Measurements from ENCODE around the gene CMC1.
A peak's percentile ranks its signal among the peaks of the same experiment; 100 is the strongest.
"Not testable (repeated sequence)": the region's sequence is repeated elsewhere in the genome, so short reads cannot be mapped to it uniquely, and the experiment has no call there.

Gene CMC1

GRCh38 chr3:28242519-28242918 lies 1.1 kb downstream of the CMC1 start:
- no peak for DNase-seq (ENCODE audit: low read depth)
- peak overlapping the region; percentile 92 for H3K4me3 ChIP-seq (ENCODE audit: low read depth, low read length)

- H3K4me3 ChIP-seq (ENCODE audit: low read depth, low read length) = no peak overlapping the region
- DNase-seq (ENCODE audit: low read depth) = no peak
Observed at GRCh38 chr3:28243424-28244106, 2.1 kb downstream of the CMC1 start.

GRCh38 chr3:28244491-28244890 lies 3.1 kb downstream of the CMC1 start:
- DNase-seq (ENCODE audit: low read depth) = no peak

GRCh38 chr3:28247286-28247685 lies 5.9 kb downstream of the CMC1 start:
- DNase-seq (ENCODE audit: low read depth) = no peak
- no peak overlapping the region for H3K4me3 ChIP-seq (ENCODE audit: low read depth, low read length)

More at GRCh38 chr3:28244491-28244890, 3.1 kb downstream of the CMC1 start:
- H3K4me3 ChIP-seq (ENCODE audit: low read depth, low read length) = no peak overlapping the region

- no peak for DNase-seq (ENCODE audit: low read depth)
- H3K4me3 ChIP-seq (ENCODE audit: low read depth, low read length) = no peak overlapping the region
Observed at GRCh38 chr3:28250999-28251398, 9.6 kb downstream of the CMC1 start.

GRCh38 chr3:28252001-28252431 lies 10.6 kb downstream of the CMC1 start:
- no peak overlapping the region for H3K4me3 ChIP-seq (ENCODE audit: low read depth, low read length)
- DNase-seq (ENCODE audit: low read depth) = no peak

- no peak for DNase-seq (ENCODE audit: low read depth)
- no peak overlapping the region for H3K4me3 ChIP-seq (ENCODE audit: low read depth, low read length)
Observed at GRCh38 chr3:28253040-28253715, 11.8 kb downstream of the CMC1 start.

- H3K4me3 ChIP-seq (ENCODE audit: low read depth, low read length) = no peak overlapping the region
- DNase-seq (ENCODE audit: low read depth) = no peak
Observed at GRCh38 chr3:28262001-28262400, 20.6 kb downstream of the CMC1 start.

- H3K4me3 ChIP-seq (ENCODE audit: low read depth, low read length) = no peak overlapping the region
- no peak for DNase-seq (ENCODE audit: low read depth)
Observed at GRCh38 chr3:28265641-28266040, 24.2 kb downstream of the CMC1 start.

- no peak for DNase-seq (ENCODE audit: low read depth)
Observed at GRCh38 chr3:28267984-28268849, 26.8 kb downstream of the CMC1 start.

GRCh38 chr3:28268989-28269388 lies 27.6 kb downstream of the CMC1 start:
- DNase-seq (ENCODE audit: low read depth) = no peak
- no peak overlapping the region for H3K4me3 ChIP-seq (ENCODE audit: low read depth, low read length)

More at GRCh38 chr3:28267984-28268849, 26.8 kb downstream of the CMC1 start:
- no peak overlapping the region for H3K4me3 ChIP-seq (ENCODE audit: low read depth, low read length)

- H3K4me3 ChIP-seq (ENCODE audit: low read depth, low read length); DNase-seq (ENCODE audit: low read depth): not testable (repeated sequence)
Observed at GRCh38 chr3:28269884-28270283, 28.5 kb downstream of the CMC1 start.

GRCh38 chr3:28273837-28274236 lies 32.4 kb downstream of the CMC1 start:
- no peak for DNase-seq (ENCODE audit: low read depth)
- no peak overlapping the region for H3K4me3 ChIP-seq (ENCODE audit: low read depth, low read length)

- DNase-seq (ENCODE audit: low read depth) = no peak
Observed at GRCh38 chr3:28278918-28279317, 37.5 kb downstream of the CMC1 start.

GRCh38 chr3:28279770-28280169 lies 38.4 kb downstream of the CMC1 start:
- no peak overlapping the region for H3K4me3 ChIP-seq (ENCODE audit: low read depth, low read length)
- DNase-seq (ENCODE audit: low read depth) = no peak

More at GRCh38 chr3:28278918-28279317, 37.5 kb downstream of the CMC1 start:
- no peak overlapping the region for H3K4me3 ChIP-seq (ENCODE audit: low read depth, low read length)

- no peak overlapping the region for H3K4me3 ChIP-seq (ENCODE audit: low read depth, low read length)
- no peak for DNase-seq (ENCODE audit: low read depth)
Observed at GRCh38 chr3:28280781-28281180, 39.4 kb downstream of the CMC1 start.

- H3K4me3 ChIP-seq (ENCODE audit: low read depth, low read length) = no peak overlapping the region
- DNase-seq (ENCODE audit: low read depth) = peak; percentile 3
Observed at GRCh38 chr3:28286595-28286994, 45.2 kb downstream of the CMC1 start.

GRCh38 chr3:28287046-28287445 lies 45.6 kb downstream of the CMC1 start:
- no peak overlapping the region for H3K4me3 ChIP-seq (ENCODE audit: low read depth, low read length)
- no peak for DNase-seq (ENCODE audit: low read depth)

GRCh38 chr3:28290863-28291300 lies 49.5 kb downstream of the CMC1 start:
- H3K4me3 ChIP-seq (ENCODE audit: low read depth, low read length) = no peak overlapping the region
- no peak for DNase-seq (ENCODE audit: low read depth)

GRCh38 chr3:28291577-28291976 lies 50.2 kb downstream of the CMC1 start:
- no peak for DNase-seq (ENCODE audit: low read depth)
- no peak overlapping the region for H3K4me3 ChIP-seq (ENCODE audit: low read depth, low read length)

Measured in skeletal muscle cell (primary cell).